ENCODE results near the gene DEK.

DEK gene

GRCh38 chr6:18265787-18266522 is 1.6 kb upstream of the DEK start:
- DNase-seq (ENCODE audit: low read depth), result no peak

- no peak for DNase-seq (ENCODE audit: low read depth)
These were observed 620 bp upstream of the DEK start for GRCh38 chr6:18264923-18265377.

GRCh38 chr6:18263418-18264218 is 712 bp downstream of the DEK start:
- DNase-seq (ENCODE audit: low read depth), result no peak

GRCh38 chr6:18262702-18263417 is 1.5 kb downstream of the DEK start:
- no peak for DNase-seq (ENCODE audit: low read depth)

GRCh38 chr6:18261877-18262276 is 2.5 kb downstream of the DEK start:
- DNase-seq (ENCODE audit: low read depth), result no peak

GRCh38 chr6:18260448-18261106 is 3.8 kb downstream of the DEK start:
- DNase-seq (ENCODE audit: low read depth), result no peak

GRCh38 chr6:18259675-18260447 is 4.5 kb downstream of the DEK start:
- DNase-seq (ENCODE audit: low read depth), result no peak

GRCh38 chr6:18254793-18255192 is 9.5 kb downstream of the DEK start:
- DNase-seq (ENCODE audit: low read depth), result no peak

- no peak for DNase-seq (ENCODE audit: low read depth)
These were observed 10.7 kb downstream of the DEK start for GRCh38 chr6:18253635-18254034.

- DNase-seq (ENCODE audit: low read depth), result no peak
These were observed 15.1 kb downstream of the DEK start for GRCh38 chr6:18249271-18249670.

GRCh38 chr6:18248698-18249097 is 15.6 kb downstream of the DEK start:
- no peak for DNase-seq (ENCODE audit: low read depth)

GRCh38 chr6:18247002-18247401 is 17.3 kb downstream of the DEK start:
- no peak for DNase-seq (ENCODE audit: low read depth)

- no peak for DNase-seq (ENCODE audit: low read depth)
These were observed 18.1 kb downstream of the DEK start for GRCh38 chr6:18246205-18246604.

GRCh38 chr6:18245642-18246041 is 18.7 kb downstream of the DEK start:
- DNase-seq (ENCODE audit: low read depth), result no peak

GRCh38 chr6:18245079-18245478 is 19.3 kb downstream of the DEK start:
- DNase-seq (ENCODE audit: low read depth), result no peak

- no peak for DNase-seq (ENCODE audit: low read depth)
These were observed 20.1 kb downstream of the DEK start for GRCh38 chr6:18244251-18244650.

GRCh38 chr6:18243302-18243893 is 20.9 kb downstream of the DEK start:
- DNase-seq (ENCODE audit: low read depth), result no peak

GRCh38 chr6:18242062-18242851 is 22.1 kb downstream of the DEK start:
- no peak for DNase-seq (ENCODE audit: low read depth)

GRCh38 chr6:18241208-18242038 is 22.9 kb downstream of the DEK start:
- DNase-seq (ENCODE audit: low read depth), result no peak

Data from stimulated activated CD4-positive, alpha-beta T cell treated with anti-CD3 and anti-CD28 coated beads, Interleukin-2, amount 100 ng/mL, for 4 hours (primary cell).